ENCODE data around the gene STRN3.

GRCh38 chr14:31057701-31058364, 31.7 kb upstream of the STRN3 start:
- no peak for TF ChIP-seq CTCF (IDR thresholded peaks at IDR 0.05)
- no peak for TF ChIP-seq POLR2A (IDR thresholded peaks at IDR 0.05)
